H4 (cell line): Measurements from ENCODE around the gene NT5DC4. TPM values are rescaled to one million over a fixed set of nuclear protein-coding genes. Genes with fewer than 3 reads are reported as not detected.
"Not testable (repeated sequence)": the region's sequence is repeated elsewhere in the genome, so short reads cannot be mapped to it uniquely, and the experiment has no call there.

Experiments used
- DNase-seq: peaks from one replicate; pipeline ENCODE4 v3.0.0-alpha.2; 2015; ENCODE audit warnings: low spot score
- total RNA-seq: library from RNA; depleted of rRNA; stranded (reverse); fragments of >200 nt; shearing (Covaris generic); gene quantifications from 2 replicates; pipeline ENCODE4 v1.2.3, GENCODE V29; 2014

Gene NT5DC4
- total RNA-seq, 1 experiment from 2014 or later, result not detected

DNA sequence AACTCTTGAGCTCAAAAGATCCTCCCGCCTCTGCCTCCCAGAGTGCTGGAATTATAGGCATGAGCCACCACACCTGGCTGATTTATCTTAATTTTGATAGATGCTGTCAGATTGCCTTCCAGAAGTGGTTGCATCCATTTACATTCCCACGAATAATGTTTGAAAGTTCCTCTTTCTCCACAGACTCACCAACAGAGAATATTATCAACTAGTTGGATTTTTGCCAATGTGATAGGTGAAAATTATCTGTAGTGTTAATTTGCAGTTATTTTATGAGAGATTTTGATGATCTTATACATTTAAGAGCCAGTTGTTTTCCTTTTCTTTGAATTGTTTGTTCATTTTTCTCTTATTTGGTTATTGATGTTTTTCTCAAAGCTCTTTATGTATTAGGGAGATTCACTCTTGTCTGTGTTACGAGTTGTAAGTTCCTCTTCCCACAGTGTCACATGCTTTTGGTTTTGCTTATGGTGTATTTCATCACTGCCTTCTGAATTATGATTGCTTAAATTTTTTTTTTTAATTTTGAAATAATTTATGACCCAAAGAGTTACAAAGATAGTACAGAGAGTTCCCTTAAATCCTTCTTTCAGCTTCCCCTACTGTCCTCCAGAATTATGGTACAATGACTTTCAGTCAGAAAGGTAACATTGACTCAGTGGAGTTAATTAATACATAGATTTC, 20.7 kb upstream of the NT5DC4 start:
- DNase-seq, result no peak

GRCh38 chr2:112701052-112701451, 19.8 kb upstream of the NT5DC4 start:
- DNase-seq, result no peak

- DNase-seq, result no peak
Measured at GRCh38 chr2:112703684-112704083, 17.1 kb upstream of the NT5DC4 start.

GRCh38 chr2:112705575-112705974, 15.2 kb upstream of the NT5DC4 start:
- DNase-seq, result no peak

GRCh38 chr2:112706170-112706664, 14.6 kb upstream of the NT5DC4 start:
- peak; percentile 62 for DNase-seq

- not testable (repeated sequence) for DNase-seq
Measured at GRCh38 chr2:112706947-112707346, 13.9 kb upstream of the NT5DC4 start.

DNA sequence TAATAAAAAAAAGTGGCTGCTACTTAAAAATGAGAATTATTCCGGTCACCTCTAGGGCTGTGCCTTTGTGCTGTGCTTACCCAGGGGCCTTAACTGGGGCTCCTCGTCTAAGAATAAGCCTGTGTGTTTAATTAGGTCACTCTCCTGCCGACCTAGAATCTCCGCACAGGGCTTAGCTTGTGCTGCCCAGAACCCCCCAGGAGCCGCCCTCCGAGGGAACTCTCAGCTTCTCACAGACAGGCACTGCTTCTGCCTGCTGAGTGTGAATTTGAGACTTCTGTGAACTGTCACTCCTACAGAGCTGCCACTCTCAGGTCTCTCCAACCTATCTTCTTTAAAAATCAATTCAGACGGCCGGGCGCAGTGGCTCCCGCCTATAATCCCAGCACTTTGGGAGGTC, 11.9 kb upstream of the NT5DC4 start:
- DNase-seq, result no peak

- DNase-seq, result no peak
Measured at GRCh38 chr2:112709703-112710102, 11.1 kb upstream of the NT5DC4 start.

GRCh38 chr2:112710956-112711750, 9.7 kb upstream of the NT5DC4 start:
- DNase-seq, result no peak

DNA sequence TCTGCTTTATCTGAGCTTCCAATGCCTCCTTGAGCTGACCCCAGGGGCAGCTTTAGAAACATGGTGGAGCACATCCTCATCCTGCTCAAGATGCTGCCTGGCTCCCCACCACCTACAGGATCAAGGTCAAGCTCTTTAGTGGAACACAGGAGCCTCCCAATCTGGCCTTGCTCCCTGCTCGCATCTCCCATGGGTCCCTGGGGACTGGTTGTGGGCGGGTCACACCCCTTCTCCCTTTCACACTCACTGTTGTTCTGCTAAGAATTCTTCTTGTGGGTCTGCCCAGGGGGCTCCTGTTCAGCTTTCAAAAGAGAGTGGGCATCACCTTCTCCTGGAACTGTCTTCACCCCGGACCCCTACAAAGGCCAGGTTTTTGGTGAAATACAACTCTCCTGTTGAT, 8.4 kb upstream of the NT5DC4 start:
- DNase-seq, result no peak

DNA sequence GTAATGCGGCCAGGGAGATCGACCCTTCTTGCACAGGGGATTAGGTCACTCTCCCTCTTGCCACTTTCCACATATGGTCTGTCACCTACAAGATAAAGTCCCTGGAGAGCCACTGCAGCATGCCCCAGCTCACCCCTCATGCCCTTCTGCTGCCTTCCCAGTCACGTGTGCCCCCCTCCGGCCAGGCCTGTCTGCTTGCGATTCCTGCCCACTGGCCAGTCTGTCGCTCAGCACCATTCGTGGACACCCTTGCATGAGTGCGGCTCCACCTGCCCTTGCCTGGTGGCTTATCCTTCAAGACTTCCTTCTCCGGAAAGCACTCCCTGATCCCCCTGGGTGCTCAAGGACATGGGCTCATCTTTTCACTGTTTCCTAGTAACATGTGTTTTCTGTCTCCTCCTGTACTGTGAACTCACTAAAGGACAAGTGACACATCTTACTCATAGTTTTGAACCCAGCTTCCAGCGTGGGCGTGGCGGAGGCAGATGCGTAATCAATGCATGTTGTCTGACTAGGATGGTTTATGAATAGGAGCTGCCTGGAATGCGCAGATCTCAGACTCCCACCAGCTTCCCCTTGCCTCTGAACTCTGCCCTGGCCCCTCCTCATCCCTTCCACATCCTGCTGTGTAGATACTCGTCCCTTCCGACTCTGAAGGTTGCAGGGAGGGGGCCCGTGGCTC, 7.8 kb upstream of the NT5DC4 start:
- no peak for DNase-seq

GRCh38 chr2:112713585-112713925, 7.3 kb upstream of the NT5DC4 start:
- DNase-seq, result no peak

DNA sequence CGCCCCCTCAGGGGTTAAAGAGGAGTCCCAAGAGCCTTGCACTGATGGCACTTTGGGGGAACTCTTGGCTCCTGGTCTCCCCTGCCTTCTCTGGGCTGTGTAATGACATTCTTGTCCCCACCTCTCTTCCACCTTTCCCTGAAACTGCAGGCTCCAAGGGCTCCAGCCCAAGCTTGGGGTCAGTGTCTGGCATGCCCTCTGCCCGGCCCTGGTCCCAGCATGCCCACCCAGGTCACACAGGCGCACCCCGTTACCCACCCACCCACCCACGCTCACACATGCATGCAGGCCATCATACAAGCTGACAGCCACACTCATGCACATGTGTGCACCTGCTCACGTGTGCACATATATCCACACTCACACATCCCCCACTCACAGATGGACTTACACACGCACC, 6.9 kb upstream of the NT5DC4 start:
- no peak for DNase-seq

- DNase-seq, result no peak
Measured at GRCh38 chr2:112714331-112714730, 6.5 kb upstream of the NT5DC4 start.

DNA sequence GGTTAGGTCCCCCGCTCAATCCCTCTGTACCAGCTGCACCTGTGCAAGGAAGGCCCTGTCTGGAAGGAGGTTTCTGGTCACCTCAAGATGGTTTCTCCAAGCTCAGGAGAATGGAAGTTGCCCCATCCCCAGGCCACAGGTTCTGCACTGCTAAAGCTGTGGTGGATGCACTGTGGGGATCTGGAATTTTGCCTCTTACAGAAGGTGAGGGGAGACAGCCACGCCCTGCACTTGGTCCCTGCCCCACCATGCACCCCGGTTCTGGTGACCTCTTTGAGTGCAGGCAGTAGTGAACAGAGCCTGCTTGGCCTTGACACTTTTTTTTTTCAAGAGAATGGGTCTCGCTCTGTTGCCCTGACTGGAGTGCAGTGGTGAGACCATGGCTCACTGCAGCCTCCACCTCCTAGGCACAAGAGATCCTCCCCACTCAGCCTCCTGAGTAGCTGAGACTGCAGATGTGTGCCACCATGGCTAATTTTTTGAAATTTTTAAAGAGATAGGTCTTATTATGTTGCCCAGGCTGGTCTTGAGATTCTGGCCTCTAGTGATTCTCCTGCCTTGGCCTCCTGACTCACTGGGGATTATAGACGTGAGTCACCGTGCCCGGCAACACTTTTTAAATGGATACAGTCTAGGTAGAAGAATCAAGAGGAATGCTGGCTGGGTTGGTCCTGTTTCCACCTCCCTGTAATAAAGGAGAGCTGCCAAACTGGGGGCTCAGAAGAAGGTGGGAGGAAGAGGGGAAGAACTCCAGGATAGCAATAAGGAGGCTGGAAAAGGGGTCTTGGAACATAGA, 5.8 kb upstream of the NT5DC4 start:
- DNase-seq, result peak; percentile 39

- not testable (repeated sequence) for DNase-seq
Measured at GRCh38 chr2:112716094-112716493, 4.7 kb upstream of the NT5DC4 start.

- DNase-seq, result not testable (repeated sequence)
Measured at GRCh38 chr2:112716826-112717352, 3.9 kb upstream of the NT5DC4 start.

GRCh38 chr2:112718863-112719370, 1.9 kb upstream of the NT5DC4 start:
- no peak for DNase-seq

GRCh38 chr2:112721819-112722522, 1.2 kb downstream of the NT5DC4 start:
- DNase-seq, result no peak

DNA sequence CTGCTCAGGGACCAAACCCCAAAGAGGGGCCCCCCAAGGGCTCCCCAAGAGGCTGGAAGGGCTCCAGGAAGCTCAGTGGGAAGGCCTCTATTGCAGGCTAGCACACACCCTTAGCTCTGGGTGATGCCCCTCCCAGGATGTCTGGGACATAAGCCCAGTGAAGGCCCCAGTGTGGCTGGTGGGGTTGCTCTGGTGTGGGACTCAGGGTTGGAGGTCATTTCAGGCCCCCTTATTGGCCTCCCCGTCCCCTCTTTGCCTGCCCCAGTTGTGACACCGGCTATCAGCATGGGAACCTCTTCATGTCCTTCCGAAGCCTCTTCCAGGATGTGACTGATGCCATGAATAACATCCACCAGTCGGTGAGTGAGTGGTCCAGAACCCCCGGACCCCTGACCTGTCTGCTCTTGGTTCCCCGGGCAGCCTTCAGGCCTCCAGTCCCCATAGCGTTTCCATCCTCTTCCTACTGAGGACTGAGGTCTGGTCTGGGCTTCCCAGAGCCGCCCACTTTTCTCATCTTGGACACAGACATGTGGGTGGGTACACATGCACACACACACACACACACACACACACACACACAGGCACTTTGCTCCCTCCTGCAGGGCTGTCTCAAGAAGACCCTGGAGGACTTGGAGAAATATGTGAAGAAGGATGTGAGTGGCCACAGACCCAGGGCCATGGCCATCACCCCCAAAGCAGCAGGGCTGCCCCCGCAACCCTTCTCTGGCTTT, 2.2 kb downstream of the NT5DC4 start:
- no peak for DNase-seq
